Measurements from ENCODE around the gene RNASE1.

- no peak for TF ChIP-seq REST (IDR thresholded peaks at IDR 0.05)
- no peak for TF ChIP-seq JUND (IDR thresholded peaks at IDR 0.05)
These were observed 28.3 kb downstream of the RNASE1 start for GRCh38 chr14:20774258-20774824.
